GM19023 (cell line): Measurements from ENCODE around the gene TARBP2.

ENCODE experiments used
- ATAC-seq: cut with Tn5 transposase; IDR thresholded peaks from one replicate; pipeline ENCODE4 v1.9.1; 2021; ENCODE audit warnings: mild to moderate bottlenecking, moderate library complexity; ENCODE audit not compliant: unreplicated experiment

Gene TARBP2

GRCh38 chr12:53551889-53552291, 50.8 kb downstream of the TARBP2 start:
- ATAC-seq, result no peak

- ATAC-seq, result no peak
These were observed 51.6 kb downstream of the TARBP2 start for GRCh38 chr12:53552361-53553327.
